ENCODE data around the gene RNF103. TPM values are rescaled to one million over a fixed set of nuclear protein-coding genes. Genes with fewer than 3 reads are reported as not detected.
"Not testable (repeated sequence)": the region's sequence is repeated elsewhere in the genome, so short reads cannot be mapped to it uniquely, and the experiment has no call there.

Gene RNF103
- total and polyA plus RNA-seq, 12 donors = 13.7 to 37.7 (median 28.6) TPM

GRCh38 chr2:86592547-86593230 is 31.0 kb downstream of the RNF103 start:
- intact Hi-C loops (cut with DNase I) = no loop called here
- H3K9me3 ChIP-seq (replicated peaks in 1 of 3) = no peaks in the 10 kb centered on the region
- peak; percentile 27 to 63 (median 49) for DNase-seq
- H3K27me3 ChIP-seq = no peaks in the 10 kb centered on the region
- H3K4me3 ChIP-seq = no peak overlapping the region
- no peaks in the 10 kb centered on the region for H3K36me3 ChIP-seq (replicated peaks in 1 of 2)
- WGBS, 4 donors = 22 to 30% (median 25%) methylated on average over 3 of the region's 3 CpGs
- no peak overlapping the region for H3K27ac ChIP-seq
- no peak for TF ChIP-seq POLR2A (IDR thresholded peaks at IDR 0.05)
- TF ChIP-seq, protein P1, sequence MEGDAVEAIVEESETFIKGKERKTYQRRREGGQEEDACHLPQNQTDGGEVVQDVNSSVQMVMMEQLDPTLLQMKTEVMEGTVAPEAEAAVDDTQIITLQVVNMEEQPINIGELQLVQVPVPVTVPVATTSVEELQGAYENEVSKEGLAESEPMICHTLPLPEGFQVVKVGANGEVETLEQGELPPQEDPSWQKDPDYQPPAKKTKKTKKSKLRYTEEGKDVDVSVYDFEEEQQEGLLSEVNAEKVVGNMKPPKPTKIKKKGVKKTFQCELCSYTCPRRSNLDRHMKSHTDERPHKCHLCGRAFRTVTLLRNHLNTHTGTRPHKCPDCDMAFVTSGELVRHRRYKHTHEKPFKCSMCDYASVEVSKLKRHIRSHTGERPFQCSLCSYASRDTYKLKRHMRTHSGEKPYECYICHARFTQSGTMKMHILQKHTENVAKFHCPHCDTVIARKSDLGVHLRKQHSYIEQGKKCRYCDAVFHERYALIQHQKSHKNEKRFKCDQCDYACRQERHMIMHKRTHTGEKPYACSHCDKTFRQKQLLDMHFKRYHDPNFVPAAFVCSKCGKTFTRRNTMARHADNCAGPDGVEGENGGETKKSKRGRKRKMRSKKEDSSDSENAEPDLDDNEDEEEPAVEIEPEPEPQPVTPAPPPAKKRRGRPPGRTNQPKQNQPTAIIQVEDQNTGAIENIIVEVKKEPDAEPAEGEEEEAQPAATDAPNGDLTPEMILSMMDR (IDR thresholded peaks at IDR 0.05) = no peak
- H3K4me1 ChIP-seq (replicated peaks in 1 of 2) = peaks cover 0 to 8% of the 10 kb centered on the region in 2 donors

GRCh38 chr2:86589701-86590100 is 34.0 kb downstream of the RNF103 start:
- WGBS, 4 donors = 95 to 96% (median 95%) methylated on average over 5 of the region's 5 CpGs
- H3K4me3 ChIP-seq; H3K27ac ChIP-seq; DNase-seq; H3K27me3 ChIP-seq; H3K36me3 ChIP-seq (replicated peaks in 1 of 2); H3K4me1 ChIP-seq (replicated peaks in 1 of 2); intact Hi-C loops (cut with DNase I); H3K9me3 ChIP-seq (replicated peaks in 1 of 3): not testable (repeated sequence)

DNA sequence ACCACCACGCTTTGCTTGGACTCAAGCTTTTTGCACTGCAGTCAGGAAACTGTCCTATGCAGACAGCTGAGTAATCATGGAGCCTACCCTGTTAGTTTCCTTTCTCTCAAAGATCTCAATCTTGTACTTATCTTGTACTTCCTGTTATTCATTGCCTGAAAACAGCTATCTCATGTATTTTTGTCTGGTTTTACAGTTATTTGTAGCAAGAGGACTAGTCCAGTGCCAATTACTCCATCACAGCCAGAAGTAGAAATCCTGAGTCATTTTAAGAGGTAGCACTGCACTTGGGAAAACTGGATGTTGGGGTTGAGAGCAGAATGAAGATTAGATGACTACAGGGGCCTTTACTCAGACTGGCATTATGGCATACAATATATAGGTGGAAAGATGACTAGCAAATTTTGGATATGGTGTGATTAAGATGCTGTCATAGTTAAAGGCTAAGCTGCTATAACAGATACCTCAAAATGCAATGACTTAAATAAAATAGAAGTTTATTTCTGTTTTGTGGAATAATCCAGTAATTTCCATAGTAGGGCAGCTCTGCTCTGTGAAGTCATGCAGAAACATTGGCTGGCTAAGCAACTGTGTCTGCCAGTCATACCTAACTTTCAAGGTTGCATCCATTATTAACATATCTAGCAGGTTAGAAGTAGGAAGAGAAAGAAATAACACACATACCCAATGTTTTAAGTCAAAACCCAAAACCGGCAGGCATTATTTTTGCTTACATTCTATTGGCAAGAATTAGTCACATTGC is 39.3 kb downstream of the RNF103 start:
- no peaks in the 10 kb centered on the region for H3K9me3 ChIP-seq (replicated peaks in 1 of 3)
- H3K27ac ChIP-seq = peak overlapping the region in 2 of 5 donors; percentile 1 to 13
- peak in 1 of 7 donors; percentile 5 for DNase-seq
- H3K4me1 ChIP-seq (replicated peaks in 1 of 2) = peaks cover 0 to 4% of the 10 kb centered on the region in 2 donors
- no peaks in the 10 kb centered on the region for H3K36me3 ChIP-seq (replicated peaks in 1 of 2)
- TF ChIP-seq, protein P1 (IDR thresholded peaks at IDR 0.05) = no peak
- no peak for TF ChIP-seq POLR2A (IDR thresholded peaks at IDR 0.05)
- H3K4me3 ChIP-seq = no peak overlapping the region
- intact Hi-C loops (cut with DNase I) = no loop called here
- no peaks in the 10 kb centered on the region for H3K27me3 ChIP-seq
- WGBS, 4 donors = 59 to 76% (median 65%) methylated on average over 2 of the region's 2 CpGs

DNA sequence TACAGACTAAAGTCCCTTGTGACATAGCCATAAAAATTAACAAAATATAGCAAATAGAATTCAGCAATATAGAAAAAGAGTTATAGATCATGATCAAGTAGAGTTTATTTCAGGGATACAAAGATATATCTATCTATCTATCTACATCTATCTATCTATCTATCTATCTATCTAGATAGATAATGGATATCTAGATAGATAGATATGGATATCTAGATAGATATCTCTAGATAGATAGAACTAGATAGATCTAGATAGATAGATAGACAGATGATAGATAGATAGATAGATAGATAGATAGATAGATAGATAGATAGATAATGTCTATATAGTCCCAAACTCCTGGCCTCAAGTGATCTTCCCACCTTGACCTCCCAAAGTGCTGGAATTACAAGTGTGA is 43.1 kb downstream of the RNF103 start:
- H3K36me3 ChIP-seq (replicated peaks in 1 of 2) = no peaks in the 10 kb centered on the region
- peaks cover 0 to 4% of the 10 kb centered on the region in 2 donors for H3K4me1 ChIP-seq (replicated peaks in 1 of 2)
- TF ChIP-seq, protein P1 (IDR thresholded peaks at IDR 0.05) = no peak
- TF ChIP-seq POLR2A (IDR thresholded peaks at IDR 0.05) = no peak
- no peaks in the 10 kb centered on the region for H3K27me3 ChIP-seq
- H3K27ac ChIP-seq = no peak overlapping the region
- H3K4me3 ChIP-seq = no peak overlapping the region
- DNase-seq = no peak
- no peaks in the 10 kb centered on the region for H3K9me3 ChIP-seq (replicated peaks in 1 of 3)
- intact Hi-C loops (cut with DNase I) = no loop called here
